PC-3 (cell line): Measurements from ENCODE around the gene DNAH5. TPM values are rescaled to one million over a fixed set of nuclear protein-coding genes. Genes with fewer than 3 reads are reported as not detected.

Experiments
- ATAC-seq: fragments of 200-7000 bp; cut with Tn5 transposase; 2 replicates; pipeline ENCODE4 v1.9.1; 2020; ENCODE audit warnings: mild to moderate bottlenecking, moderate library complexity
- BruUV-seq: library from RNA; stranded (reverse); fragments of 400-500 nt; replicated peaks from 2 replicates; lab custom pipeline; 2021; lab: Mats Ljungman, UMichigan
- CTCF ChIA-PET: fragments of 300-600 bp; sonication (Branson Sonifier 250); formaldehyde crosslinking; loops from one replicate; lab custom pipeline; 2022; ENCODE audit warnings: antibody characterized with exemption; lab: Charles Lee
- POLR2A ChIA-PET: fragments of 300-600 bp; sonication (Branson Sonifier 250); formaldehyde crosslinking; loops from one replicate; lab custom pipeline; 2022; ENCODE audit warnings: antibody characterized with exemption; ENCODE audit not compliant: unreplicated experiment; lab: Charles Lee
- DNase-seq: peaks from one replicate; pipeline ENCODE4 v3.0.0-alpha.2; 2015
- H2AFZ ChIP-seq: fragments of 300-600 bp; sonication (generic); 2 replicates; pipeline ENCODE4 v1.6.0; 2016; ENCODE audit warnings: antibody characterized with exemption, low read length
- H3F3A ChIP-seq: fragments of 300-600 bp; sonication (generic); one replicate; pipeline ENCODE4 v1.6.0; 2017; ENCODE audit warnings: antibody characterized with exemption, low read length, control low read depth, mild to moderate bottlenecking; ENCODE audit not compliant: unreplicated experiment
- H3K27ac ChIP-seq: fragments of 300-600 bp; sonication (generic); 2 replicates; pipeline ENCODE4 v1.5.1; 2016; ENCODE audit warnings: mild to moderate bottlenecking, low read length
- H3K27me3 ChIP-seq: fragments of 300-600 bp; sonication (generic); 2 replicates; pipeline ENCODE4 v1.6.1; 2016; ENCODE audit warnings: low read length, mixed read lengths
- H3K36me3 ChIP-seq: fragments of 300-600 bp; sonication (generic); 2 replicates; pipeline ENCODE4 v1.6.1; 2016; ENCODE audit warnings: low read depth, mixed run types, low read length, mixed read lengths
- H3K4me1 ChIP-seq: fragments of 300-600 bp; sonication (generic); 2 replicates; pipeline ENCODE4 v1.5.1; 2016; ENCODE audit warnings: low read length; ENCODE audit not compliant: insufficient read depth
- H3K4me2 ChIP-seq: fragments of 300-600 bp; sonication (generic); 2 replicates; pipeline ENCODE4 v1.6.0; 2016; ENCODE audit warnings: low read length
- H3K4me3 ChIP-seq: fragments of 300-600 bp; sonication (generic); 2 replicates; pipeline ENCODE4 v1.5.1; 2016; ENCODE audit warnings: mild to moderate bottlenecking, low read length, mixed read lengths
- H3K79me2 ChIP-seq: fragments of 300-600 bp; sonication (generic); 2 replicates; pipeline ENCODE4 v1.6.1; 2017; ENCODE audit warnings: low read length, mixed read lengths
- H3K9ac ChIP-seq: fragments of 300-600 bp; sonication (generic); 2 replicates; pipeline ENCODE4 v1.6.0; 2016; ENCODE audit warnings: mild to moderate bottlenecking, low read length
- H3K9me2 ChIP-seq: fragments of 300-600 bp; sonication (generic); replicated peaks from 2 replicates; pipeline ENCODE4 v1.6.1; 2016; ENCODE audit warnings: mixed run types, low read length, mixed read lengths
- H3K9me3 ChIP-seq: fragments of 300-600 bp; sonication (generic); 2 replicates; pipeline ENCODE4 v1.6.1; 2016; ENCODE audit warnings: low read length, mixed read lengths
- H4K20me1 ChIP-seq: fragments of 300-600 bp; sonication (generic); 2 replicates; pipeline ENCODE4 v1.6.1; 2016; ENCODE audit warnings: low read length, mixed read lengths
- CTCF ChIP-seq: fragments of 300-600 bp; sonication (generic); conservative IDR thresholded peaks from 2 replicates; pipeline ENCODE4 v1.5.1; 2017; ENCODE audit warnings: antibody characterized with exemption, low read depth, mild to moderate bottlenecking, low read length
- EZH2 ChIP-seq: fragments of 300-600 bp; sonication (generic); IDR thresholded peaks from one replicate; pipeline ENCODE4 v1.6.1; 2017; ENCODE audit warnings: antibody characterized with exemption, mild to moderate bottlenecking, low read length; ENCODE audit not compliant: unreplicated experiment
- EZH2phosphoT487 ChIP-seq: fragments of 300-600 bp; sonication (generic); IDR thresholded peaks from 2 replicates; pipeline ENCODE4 v1.6.1; 2018; ENCODE audit warnings: mild to moderate bottlenecking, antibody characterized with exemption, low read length, borderline replicate concordance
- intact Hi-C: fragments of 100-400 bp; cut with micrococcal nuclease; formaldehyde crosslinking; loops from 2 replicates; pipeline ENCODE4 v1.9.0; 2023
- total RNA-seq: library from RNA; depleted of rRNA; stranded (reverse); fragments of >200 nt; gene quantifications from 2 replicates; pipeline ENCODE4 v1.2.3, GENCODE V29; 2014

DNAH5 gene
- total RNA-seq, 1 experiment from 2014 or later = 3.5 TPM

DNA sequence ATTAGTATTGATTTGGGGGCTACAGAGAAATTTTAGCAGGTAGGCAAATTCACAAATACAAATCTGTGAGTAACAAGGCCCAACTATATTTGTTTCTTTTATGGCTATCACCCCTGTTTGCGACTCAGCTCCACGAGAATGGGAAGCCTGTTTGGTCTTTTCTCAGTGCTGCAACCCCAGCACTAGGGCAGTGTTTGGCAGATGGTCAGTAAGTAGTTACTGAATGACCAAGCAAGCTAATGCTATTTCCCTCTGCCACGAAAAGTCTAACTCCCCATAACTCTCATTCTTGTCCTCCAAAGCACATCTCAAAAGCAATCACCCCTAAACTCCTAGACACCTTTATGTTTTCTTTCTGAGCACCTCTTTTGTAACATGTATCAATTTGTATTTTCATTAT lies 245.6 kb downstream of the DNAH5 start:
- POLR2A ChIA-PET = no interaction called here
- H4K20me1 ChIP-seq = no peaks in the 10 kb centered on the region
- H3K79me2 ChIP-seq = no peaks in the 10 kb centered on the region
- H2AFZ ChIP-seq = no peak overlapping the region
- H3K9ac ChIP-seq = no peak overlapping the region
- intact Hi-C loops = no loop called here
- H3K4me3 ChIP-seq = no peak overlapping the region
- no peak overlapping the region for H3K27ac ChIP-seq
- no peak for ATAC-seq
- no peak for DNase-seq
- H3K9me3 ChIP-seq = no peaks in the 10 kb centered on the region
- no peaks in the 10 kb centered on the region for H3F3A ChIP-seq
- H3K4me2 ChIP-seq = no peak overlapping the region
- H3K36me3 ChIP-seq = no peaks in the 10 kb centered on the region
- H3K4me1 ChIP-seq = no peaks in the 10 kb centered on the region
- CTCF ChIA-PET = no interaction called here
- H3K27me3 ChIP-seq = no peaks in the 10 kb centered on the region
- no peaks in the 10 kb centered on the region for H3K9me2 ChIP-seq
- TF ChIP-seq EZH2 (no peak), EZH2phosphoT487 (no peak), CTCF (no peak)
- BruUV-seq = no TSS peak

DNA sequence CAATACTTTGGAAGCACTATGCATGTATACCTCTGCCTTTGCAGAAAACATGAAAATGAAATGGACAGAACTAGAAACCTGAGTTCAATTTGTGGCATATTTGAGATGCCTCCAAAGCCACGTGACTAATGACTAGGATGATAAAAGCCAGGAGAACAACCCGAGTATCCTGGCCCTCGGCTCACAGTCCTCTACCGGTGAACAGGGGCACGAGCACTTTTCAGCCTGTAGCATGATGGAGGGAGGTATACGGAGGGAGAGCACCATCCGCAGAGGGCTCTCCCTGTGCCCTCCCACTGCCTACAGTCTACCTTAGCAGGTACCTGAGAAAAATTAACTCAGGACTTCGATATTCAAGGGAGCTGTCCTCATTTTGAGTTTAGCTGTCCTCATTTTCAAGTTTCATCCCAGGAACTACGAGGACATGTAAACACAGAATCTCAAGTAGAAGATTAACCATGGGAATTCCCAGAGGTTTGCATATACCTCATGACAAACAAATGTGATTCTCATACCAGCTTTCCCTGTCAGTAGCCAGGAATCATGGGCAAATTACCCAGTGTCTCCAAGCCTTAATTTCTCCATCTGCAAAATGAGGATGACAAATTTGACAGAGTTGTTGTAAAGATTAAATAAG lies 249.3 kb downstream of the DNAH5 start:
- POLR2A ChIA-PET = no interaction called here
- no peak for ATAC-seq
- H3K4me2 ChIP-seq = no peak overlapping the region

More for the DNA sequence above, 249.3 kb downstream of the DNAH5 start:
- Histone ChIP-seq H2AFZ (no peak overlapping the region), H3K9ac (no peak overlapping the region), H3K36me3 (no peaks in the 10 kb centered on the region), H3K79me2 (no peaks in the 10 kb centered on the region), H4K20me1 (no peaks in the 10 kb centered on the region), H3K4me3 (no peak overlapping the region), H3K27ac (no peak overlapping the region), H3K9me2 (no peaks in the 10 kb centered on the region), H3K27me3 (no peaks in the 10 kb centered on the region), H3K4me1 (no peaks in the 10 kb centered on the region), H3K9me3 (no peaks in the 10 kb centered on the region), H3F3A (no peaks in the 10 kb centered on the region)
- no peak for DNase-seq
- CTCF ChIA-PET = no interaction called here
- intact Hi-C loops = no loop called here
- BruUV-seq = no TSS peak
- TF ChIP-seq EZH2 (no peak), EZH2phosphoT487 (no peak), CTCF (no peak)
